Measurements from ENCODE around the gene MTUS2. TPM values are rescaled to one million over a fixed set of nuclear protein-coding genes. Genes with fewer than 3 reads are reported as not detected.

Gene MTUS2
- total RNA-seq, 1 donor from 2014 or later = under 0.01 TPM

- no peak for DNase-seq (ENCODE audit: low read depth, low spot score)
These were observed 699.8 kb downstream of the MTUS2 start for GRCh38 chr13:29519921-29520320.

- DNase-seq (ENCODE audit: low read depth, low spot score) = no peak
These were observed 700.5 kb downstream of the MTUS2 start for GRCh38 chr13:29520671-29521070.

- DNase-seq (ENCODE audit: low read depth, low spot score) = no peak
These were observed 701.2 kb downstream of the MTUS2 start for GRCh38 chr13:29521336-29521735.

- no peak for DNase-seq (ENCODE audit: low read depth, low spot score)
These were observed 702.0 kb downstream of the MTUS2 start for GRCh38 chr13:29522044-29522685.

- no peak for DNase-seq (ENCODE audit: low read depth, low spot score)
These were observed 703.2 kb downstream of the MTUS2 start for GRCh38 chr13:29523199-29523961.

GRCh38 chr13:29524176-29524575, 704.0 kb downstream of the MTUS2 start:
- no peak for DNase-seq (ENCODE audit: low read depth, low spot score)

- DNase-seq (ENCODE audit: low read depth, low spot score) = no peak
These were observed 704.5 kb downstream of the MTUS2 start for GRCh38 chr13:29524641-29525040.

- no peak for DNase-seq (ENCODE audit: low read depth, low spot score)
These were observed 705.6 kb downstream of the MTUS2 start for GRCh38 chr13:29525757-29526156.

GRCh38 chr13:29526741-29527140, 706.6 kb downstream of the MTUS2 start:
- DNase-seq (ENCODE audit: low read depth, low spot score) = no peak

GRCh38 chr13:29527511-29527910, 707.4 kb downstream of the MTUS2 start:
- no peak for DNase-seq (ENCODE audit: low read depth, low spot score)

- no peak for DNase-seq (ENCODE audit: low read depth, low spot score)
These were observed 707.8 kb downstream of the MTUS2 start for GRCh38 chr13:29527916-29528315.

GRCh38 chr13:29529754-29530153, 709.6 kb downstream of the MTUS2 start:
- DNase-seq (ENCODE audit: low read depth, low spot score) = no peak

- DNase-seq (ENCODE audit: low read depth, low spot score) = no peak
These were observed 710.8 kb downstream of the MTUS2 start for GRCh38 chr13:29530901-29531300.

- no peak for DNase-seq (ENCODE audit: low read depth, low spot score)
These were observed 712.0 kb downstream of the MTUS2 start for GRCh38 chr13:29532116-29532515.

- no peak for DNase-seq (ENCODE audit: low read depth, low spot score)
These were observed 712.7 kb downstream of the MTUS2 start for GRCh38 chr13:29532821-29533220.

GRCh38 chr13:29534083-29534482, 713.9 kb downstream of the MTUS2 start:
- no peak for DNase-seq (ENCODE audit: low read depth, low spot score)

- DNase-seq (ENCODE audit: low read depth, low spot score) = no peak
These were observed 715.8 kb downstream of the MTUS2 start for GRCh38 chr13:29535663-29536655.

- DNase-seq (ENCODE audit: low read depth, low spot score) = no peak
These were observed 716.7 kb downstream of the MTUS2 start for GRCh38 chr13:29536853-29537252.

GRCh38 chr13:29537736-29538651, 717.9 kb downstream of the MTUS2 start:
- DNase-seq (ENCODE audit: low read depth, low spot score) = no peak

GRCh38 chr13:29538652-29539040, 718.5 kb downstream of the MTUS2 start:
- DNase-seq (ENCODE audit: low read depth, low spot score) = no peak

GRCh38 chr13:29539856-29540255, 719.7 kb downstream of the MTUS2 start:
- DNase-seq (ENCODE audit: low read depth, low spot score) = no peak
